HCT116 (cell line): ENCODE measurements around the gene FBXL4. TPM values are rescaled to one million over a fixed set of nuclear protein-coding genes. Genes with fewer than 3 reads are reported as not detected.

ENCODE experiments used
- ATAC-seq: fragments of 200-7000 bp; cut with Tn5 transposase; 2 replicates; pipeline ENCODE4 v1.9.1; 2020; ENCODE audit warnings: mild to moderate bottlenecking, moderate library complexity
- BruUV-seq: library from RNA; stranded (reverse); fragments of 400-500 nt; replicated peaks from 2 replicates; lab custom pipeline; 2021; lab: Mats Ljungman, UMichigan
- CTCF ChIA-PET: fragments of 300-600 bp; sonication (Branson Sonifier 250); formaldehyde crosslinking; loops from one replicate; lab custom pipeline; 2021; ENCODE audit warnings: antibody characterized with exemption; lab: Charles Lee
- POLR2A ChIA-PET: fragments of 300-600, 350-600 bp; sonication (Branson Sonifier 250); formaldehyde crosslinking; loops from one replicate; lab custom pipeline; 2021; ENCODE audit warnings: antibody characterized with exemption; lab: Charles Lee
- RAD21 ChIA-PET, 2 experiments: fragments of 300-600 bp; sonication (Branson Sonifier 250); formaldehyde crosslinking; loops; one replicate each; lab custom pipeline; 2023; ENCODE audit warnings: low total read pairs in 2 of 2; ENCODE audit not compliant: uncharacterized antibody in 2 of 2, unreplicated experiment in 2 of 2, low non-redundant PET in 1 of 2; lab: Charles Lee
- DNase-seq: peaks from one replicate; pipeline ENCODE4 v3.0.0-alpha.2; 2010; ENCODE audit warnings: low read depth, low spot score
- H2AFZ ChIP-seq: fragments of 200-600 bp; shearing (Covaris generic), sonication (generic); 2 replicates; pipeline ENCODE4 v1.6.1; 2017; ENCODE audit warnings: low read depth, mixed run types, mixed read lengths, antibody characterized with exemption, low read length; ENCODE audit not compliant: poor library complexity, severe bottlenecking
- H3K27ac ChIP-seq: 2 replicates; pipeline ENCODE4 v1.5.1; 2012; ENCODE audit warnings: low read depth, low read length
- H3K27me3 ChIP-seq: fragments of 200-600 bp; sonication (generic); 2 replicates; pipeline ENCODE4 v1.6.1; 2016; ENCODE audit warnings: mixed run types, low read length, mixed read lengths; ENCODE audit not compliant: insufficient read depth
- H3K36me3 ChIP-seq, 2 experiments: fragments of 200-500 bp in 1 of 2; fragments of 200-600 bp in 1 of 2; sonication (Bioruptor generic) in 1 of 2; sonication (generic) in 1 of 2; 2 replicates each; pipeline versions ENCODE4 v1.5.1 to v1.6.1; 2014 to 2016; ENCODE audit warnings: low read length in 2 of 2, inconsistent platforms in 1 of 2, mixed read lengths in 1 of 2, mixed run types in 1 of 2; ENCODE audit not compliant: insufficient read depth in 2 of 2, control insufficient read depth in 1 of 2
- H3K4me1 ChIP-seq, 2 experiments: fragments of 200-600 bp in 1 of 2; sonication (generic) in 1 of 2; 2 replicates each; pipeline versions ENCODE4 v1.5.1 to v1.6.1; 2012 to 2017; ENCODE audit warnings: low read length in 2 of 2, inconsistent platforms in 1 of 2, mild to moderate bottlenecking in 1 of 2, mixed read lengths in 1 of 2, mixed run types in 1 of 2, moderate library complexity in 1 of 2; ENCODE audit not compliant: insufficient read depth in 2 of 2, control insufficient read depth in 1 of 2
- H3K4me2 ChIP-seq: fragments of 200-600 bp; sonication (generic); 2 replicates; pipeline ENCODE4 v1.6.1; 2017; ENCODE audit warnings: mixed run types, low read length, mixed read lengths
- H3K4me3 ChIP-seq, 2 experiments: fragments of 200-600 bp in 1 of 2; sonication (generic) in 1 of 2; replicated peaks in 1 of 2; 2 replicates each; pipeline ENCODE4 v1.5.1; 2011 to 2016; ENCODE audit warnings: low read length in 2 of 2, control low read depth in 1 of 2, low read depth in 1 of 2, mild to moderate bottlenecking in 1 of 2, mixed read lengths in 1 of 2, mixed run types in 1 of 2
- H3K79me2 ChIP-seq: fragments of 200-600 bp; sonication (generic); 2 replicates; pipeline ENCODE4 v1.6.1; 2017; ENCODE audit warnings: mild to moderate bottlenecking, mixed run types, low read length, moderate library complexity, mixed read lengths; ENCODE audit not compliant: insufficient read depth
- H3K9ac ChIP-seq: fragments of 200-600 bp; sonication (generic); 2 replicates; pipeline ENCODE4 v1.6.1; 2016; ENCODE audit warnings: low read length, mixed read lengths
- H3K9me2 ChIP-seq: fragments of 200-600 bp; sonication (generic), shearing (Covaris generic); 2 replicates; pipeline ENCODE4 v1.6.1; 2017; ENCODE audit warnings: mixed run types, mild to moderate bottlenecking, moderate library complexity; ENCODE audit not compliant: insufficient read depth
- H3K9me3 ChIP-seq, 2 experiments: fragments of 200-500 bp in 1 of 2; fragments of 200-600 bp in 1 of 2; sonication (Bioruptor generic) in 1 of 2; sonication (generic) in 1 of 2; 2 replicates each; pipeline ENCODE4 v1.6.1; 2014 to 2017; ENCODE audit warnings: low read length in 2 of 2, mixed read lengths in 2 of 2, inconsistent platforms in 1 of 2, low read depth in 1 of 2, mild to moderate bottlenecking in 1 of 2, mixed run types in 1 of 2, moderate library complexity in 1 of 2; ENCODE audit not compliant: control insufficient read depth in 1 of 2, insufficient read depth in 1 of 2
- H4K20me1 ChIP-seq: fragments of 200-600 bp; sonication (generic), shearing (Covaris generic); 2 replicates; pipeline ENCODE4 v1.6.1; 2017; ENCODE audit warnings: mixed run types, mild to moderate bottlenecking, moderate library complexity; ENCODE audit not compliant: insufficient read depth
- CBX3 ChIP-seq: IDR thresholded peaks from 2 replicates; pipeline ENCODE4 v1.6.1; 2012; ENCODE audit warnings: low read depth
- CEBPB ChIP-seq: IDR thresholded peaks from 2 replicates; pipeline ENCODE4 v1.6.1; 2012; ENCODE audit warnings: low read depth
- ELF1 ChIP-seq: IDR thresholded peaks from 2 replicates; pipeline ENCODE4 v1.6.1; 2012; ENCODE audit warnings: low read depth, borderline replicate concordance
- EZH2 ChIP-seq: fragments of 200-600 bp; sonication (generic); IDR thresholded peaks from 2 replicates; pipeline ENCODE4 v1.6.1; 2017; ENCODE audit warnings: antibody characterized with exemption, mixed run types
- FOSL1 ChIP-seq: IDR thresholded peaks from 2 replicates; pipeline ENCODE4 v1.6.1; 2012; ENCODE audit warnings: low read depth
- RAD21 ChIP-seq: IDR thresholded peaks from 2 replicates; pipeline ENCODE4 v1.6.1; 2012; ENCODE audit warnings: low read depth, mild to moderate bottlenecking
- SIN3A ChIP-seq: IDR thresholded peaks from 2 replicates; pipeline ENCODE4 v1.6.1; 2012; ENCODE audit warnings: low read depth
- ZFX ChIP-seq: fragments of 450-650 bp; IDR thresholded peaks from 2 replicates; pipeline ENCODE4 v1.6.1; 2017
- intact Hi-C: fragments of 100-400 bp; cut with micrococcal nuclease; formaldehyde crosslinking; loops from 2 replicates; pipeline ENCODE4 v1.10.0; 2022
- total RNA-seq: library from RNA; stranded (reverse); gene quantifications from one replicate; pipeline ENCODE4 v1.2.1, GENCODE V29; 2021; ENCODE audit not compliant: unreplicated experiment
- TF ChIP-seq, protein P1 (sequence below): IDR thresholded peaks from 2 replicates; pipeline ENCODE4 v1.6.1; 2012
- TF ChIP-seq, protein P2 (sequence below): IDR thresholded peaks from 2 replicates; pipeline ENCODE4 v1.6.1; 2012; ENCODE audit warnings: low read depth
- TF ChIP-seq, protein P3 (sequence below), 3 experiments: fragments of 200-600 bp in 1 of 3; sonication (generic) in 1 of 3; IDR thresholded peaks in 2 of 3; conservative IDR thresholded peaks in 1 of 3; 2 replicates each; pipeline ENCODE4 v1.5.1; 2012 to 2017; ENCODE audit warnings: low read depth in 2 of 3, low read length in 2 of 3, antibody characterized with exemption in 1 of 3, borderline replicate concordance in 1 of 3, control low read depth in 1 of 3, mild to moderate bottlenecking in 1 of 3, mixed read lengths in 1 of 3, mixed run types in 1 of 3, moderate library complexity in 1 of 3; ENCODE audit not compliant: insufficient read depth in 1 of 3

The FBXL4 gene
- total RNA-seq, 1 experiment from 2014 or later, result 15.7 TPM

GRCh38 chr6:98985391-98985790 lies 37.6 kb upstream of the FBXL4 start (continued):
- TF ChIP-seq, protein P1, sequence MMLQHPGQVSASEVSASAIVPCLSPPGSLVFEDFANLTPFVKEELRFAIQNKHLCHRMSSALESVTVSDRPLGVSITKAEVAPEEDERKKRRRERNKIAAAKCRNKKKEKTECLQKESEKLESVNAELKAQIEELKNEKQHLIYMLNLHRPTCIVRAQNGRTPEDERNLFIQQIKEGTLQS, result no peak

DNA sequence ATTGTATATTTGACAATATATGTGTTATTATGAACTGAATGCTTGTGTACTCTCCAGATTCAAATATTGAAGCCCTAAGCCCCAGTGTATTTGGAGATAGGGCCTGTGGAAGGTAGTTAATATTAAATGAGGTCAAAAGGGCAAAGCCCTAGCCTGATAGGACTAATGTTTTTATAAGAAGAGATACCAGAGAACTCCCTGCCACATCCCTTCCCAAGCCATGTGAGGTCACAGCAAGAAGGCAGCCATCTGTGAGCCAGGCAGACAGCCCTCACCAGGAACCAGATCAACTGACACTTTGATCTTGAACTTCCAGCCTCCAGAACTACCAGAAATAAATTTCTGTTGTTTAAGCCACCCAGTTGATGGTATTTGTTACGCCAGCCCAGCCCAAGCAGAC lies 36.4 kb upstream of the FBXL4 start:
- TF ChIP-seq, protein P2, sequence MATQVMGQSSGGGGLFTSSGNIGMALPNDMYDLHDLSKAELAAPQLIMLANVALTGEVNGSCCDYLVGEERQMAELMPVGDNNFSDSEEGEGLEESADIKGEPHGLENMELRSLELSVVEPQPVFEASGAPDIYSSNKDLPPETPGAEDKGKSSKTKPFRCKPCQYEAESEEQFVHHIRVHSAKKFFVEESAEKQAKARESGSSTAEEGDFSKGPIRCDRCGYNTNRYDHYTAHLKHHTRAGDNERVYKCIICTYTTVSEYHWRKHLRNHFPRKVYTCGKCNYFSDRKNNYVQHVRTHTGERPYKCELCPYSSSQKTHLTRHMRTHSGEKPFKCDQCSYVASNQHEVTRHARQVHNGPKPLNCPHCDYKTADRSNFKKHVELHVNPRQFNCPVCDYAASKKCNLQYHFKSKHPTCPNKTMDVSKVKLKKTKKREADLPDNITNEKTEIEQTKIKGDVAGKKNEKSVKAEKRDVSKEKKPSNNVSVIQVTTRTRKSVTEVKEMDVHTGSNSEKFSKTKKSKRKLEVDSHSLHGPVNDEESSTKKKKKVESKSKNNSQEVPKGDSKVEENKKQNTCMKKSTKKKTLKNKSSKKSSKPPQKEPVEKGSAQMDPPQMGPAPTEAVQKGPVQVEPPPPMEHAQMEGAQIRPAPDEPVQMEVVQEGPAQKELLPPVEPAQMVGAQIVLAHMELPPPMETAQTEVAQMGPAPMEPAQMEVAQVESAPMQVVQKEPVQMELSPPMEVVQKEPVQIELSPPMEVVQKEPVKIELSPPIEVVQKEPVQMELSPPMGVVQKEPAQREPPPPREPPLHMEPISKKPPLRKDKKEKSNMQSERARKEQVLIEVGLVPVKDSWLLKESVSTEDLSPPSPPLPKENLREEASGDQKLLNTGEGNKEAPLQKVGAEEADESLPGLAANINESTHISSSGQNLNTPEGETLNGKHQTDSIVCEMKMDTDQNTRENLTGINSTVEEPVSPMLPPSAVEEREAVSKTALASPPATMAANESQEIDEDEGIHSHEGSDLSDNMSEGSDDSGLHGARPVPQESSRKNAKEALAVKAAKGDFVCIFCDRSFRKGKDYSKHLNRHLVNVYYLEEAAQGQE, result no peak
- no peak for TF ChIP-seq RAD21
- CTCF ChIA-PET, result no interaction called here
- no peaks in the 10 kb centered on the region for H3K4me1 ChIP-seq
- RAD21 ChIA-PET, result no interaction called here
- POLR2A ChIA-PET, result no interaction called here
- H3K79me2 ChIP-seq, result no peaks in the 10 kb centered on the region
- no peak overlapping the region for H3K4me2 ChIP-seq
- no peaks in the 10 kb centered on the region for H3K9me3 ChIP-seq
- H3K36me3 ChIP-seq, result no peaks in the 10 kb centered on the region
- H3K9me2 ChIP-seq, result no peaks in the 10 kb centered on the region
- ATAC-seq (no peak), DNase-seq (no peak)
- no peak overlapping the region for H3K4me3 ChIP-seq
- H2AFZ ChIP-seq, result no peak overlapping the region
- no peaks in the 10 kb centered on the region for H4K20me1 ChIP-seq
- no TSS peak for BruUV-seq
- H3K27me3 ChIP-seq, result peaks cover 43% of the 10 kb centered on the region
- intact Hi-C loops, result no loop called here
- H3K27ac ChIP-seq, result no peak overlapping the region
- no peak overlapping the region for H3K9ac ChIP-seq

- intact Hi-C loops, result no loop called here
- Histone ChIP-seq H3K9me3 (no peaks in the 10 kb centered on the region), H4K20me1 (no peaks in the 10 kb centered on the region), H3K4me2 (no peak overlapping the region), H2AFZ (no peak overlapping the region), H3K4me3 (no peak overlapping the region), H3K9me2 (no peaks in the 10 kb centered on the region), H3K27ac (no peak overlapping the region), H3K36me3 (no peaks in the 10 kb centered on the region), H3K9ac (no peak overlapping the region), H3K4me1 (no peaks in the 10 kb centered on the region), H3K27me3 (peaks cover 33% of the 10 kb centered on the region), H3K79me2 (no peaks in the 10 kb centered on the region)
- DNase-seq (no peak), ATAC-seq (no peak)
- ChIA-PET CTCF (no interaction called here), POLR2A (no interaction called here), RAD21 (no interaction called here)
- no TSS peak for BruUV-seq
- no peak for TF ChIP-seq ZFX
- TF ChIP-seq, protein P3, sequence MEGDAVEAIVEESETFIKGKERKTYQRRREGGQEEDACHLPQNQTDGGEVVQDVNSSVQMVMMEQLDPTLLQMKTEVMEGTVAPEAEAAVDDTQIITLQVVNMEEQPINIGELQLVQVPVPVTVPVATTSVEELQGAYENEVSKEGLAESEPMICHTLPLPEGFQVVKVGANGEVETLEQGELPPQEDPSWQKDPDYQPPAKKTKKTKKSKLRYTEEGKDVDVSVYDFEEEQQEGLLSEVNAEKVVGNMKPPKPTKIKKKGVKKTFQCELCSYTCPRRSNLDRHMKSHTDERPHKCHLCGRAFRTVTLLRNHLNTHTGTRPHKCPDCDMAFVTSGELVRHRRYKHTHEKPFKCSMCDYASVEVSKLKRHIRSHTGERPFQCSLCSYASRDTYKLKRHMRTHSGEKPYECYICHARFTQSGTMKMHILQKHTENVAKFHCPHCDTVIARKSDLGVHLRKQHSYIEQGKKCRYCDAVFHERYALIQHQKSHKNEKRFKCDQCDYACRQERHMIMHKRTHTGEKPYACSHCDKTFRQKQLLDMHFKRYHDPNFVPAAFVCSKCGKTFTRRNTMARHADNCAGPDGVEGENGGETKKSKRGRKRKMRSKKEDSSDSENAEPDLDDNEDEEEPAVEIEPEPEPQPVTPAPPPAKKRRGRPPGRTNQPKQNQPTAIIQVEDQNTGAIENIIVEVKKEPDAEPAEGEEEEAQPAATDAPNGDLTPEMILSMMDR (IDR thresholded peaks at IDR 0.05 in 2 of 3, conservative IDR thresholded peaks at IDR 0.05 in 1 of 3; ENCODE audit: borderline replicate concordance in 1 of 3, insufficient read depth in 1 of 3, low read depth in 2 of 3, low read length in 2 of 3), result no peak
- no peak for TF ChIP-seq CEBPB
- TF ChIP-seq, protein P1, result no peak
- TF ChIP-seq FOSL1, result no peak
- TF ChIP-seq CBX3, result no peak
- TF ChIP-seq EZH2, result no peak
- no peak for TF ChIP-seq ELF1
- no peak for TF ChIP-seq SIN3A
Observed at GRCh38 chr6:98981473-98981872, 33.7 kb upstream of the FBXL4 start.
